ENCODE measurements around the gene PDE3B. TPM values are rescaled to one million over a fixed set of nuclear protein-coding genes. Genes with fewer than 3 reads are reported as not detected.

The PDE3B gene
- total and polyA plus RNA-seq, 9 of the 15 experiments (the other 6 are each of a cell fraction or from before 2014, with no cell fraction given) = 2.3 to 22.5 (median 12.2) TPM

DNA sequence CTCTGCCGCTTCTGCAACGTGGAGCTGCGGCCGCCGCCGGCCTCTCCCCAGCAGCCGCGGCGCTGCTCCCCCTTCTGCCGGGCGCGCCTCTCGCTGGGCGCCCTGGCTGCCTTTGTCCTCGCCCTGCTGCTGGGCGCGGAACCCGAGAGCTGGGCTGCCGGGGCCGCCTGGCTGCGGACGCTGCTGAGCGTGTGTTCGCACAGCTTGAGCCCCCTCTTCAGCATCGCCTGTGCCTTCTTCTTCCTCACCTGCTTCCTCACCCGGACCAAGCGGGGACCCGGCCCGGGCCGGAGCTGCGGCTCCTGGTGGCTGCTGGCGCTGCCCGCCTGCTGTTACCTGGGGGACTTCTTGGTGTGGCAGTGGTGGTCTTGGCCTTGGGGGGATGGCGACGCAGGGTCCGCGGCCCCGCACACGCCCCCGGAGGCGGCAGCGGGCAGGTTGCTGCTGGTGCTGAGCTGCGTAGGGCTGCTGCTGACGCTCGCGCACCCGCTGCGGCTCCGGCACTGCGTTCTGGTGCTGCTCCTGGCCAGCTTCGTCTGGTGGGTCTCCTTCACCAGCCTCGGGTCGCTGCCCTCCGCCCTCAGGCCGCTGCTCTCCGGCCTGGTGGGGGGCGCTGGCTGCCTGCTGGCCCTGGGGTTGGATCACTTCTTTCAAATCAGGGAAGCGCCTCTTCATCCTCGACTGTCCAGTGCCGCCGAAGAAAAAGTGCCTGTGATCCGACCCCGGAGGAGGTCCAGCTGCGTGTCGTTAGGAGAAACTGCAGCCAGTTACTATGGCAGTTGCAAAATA lies 816 bp downstream of the PDE3B start (continued):
- TF ChIP-seq, protein P1, sequence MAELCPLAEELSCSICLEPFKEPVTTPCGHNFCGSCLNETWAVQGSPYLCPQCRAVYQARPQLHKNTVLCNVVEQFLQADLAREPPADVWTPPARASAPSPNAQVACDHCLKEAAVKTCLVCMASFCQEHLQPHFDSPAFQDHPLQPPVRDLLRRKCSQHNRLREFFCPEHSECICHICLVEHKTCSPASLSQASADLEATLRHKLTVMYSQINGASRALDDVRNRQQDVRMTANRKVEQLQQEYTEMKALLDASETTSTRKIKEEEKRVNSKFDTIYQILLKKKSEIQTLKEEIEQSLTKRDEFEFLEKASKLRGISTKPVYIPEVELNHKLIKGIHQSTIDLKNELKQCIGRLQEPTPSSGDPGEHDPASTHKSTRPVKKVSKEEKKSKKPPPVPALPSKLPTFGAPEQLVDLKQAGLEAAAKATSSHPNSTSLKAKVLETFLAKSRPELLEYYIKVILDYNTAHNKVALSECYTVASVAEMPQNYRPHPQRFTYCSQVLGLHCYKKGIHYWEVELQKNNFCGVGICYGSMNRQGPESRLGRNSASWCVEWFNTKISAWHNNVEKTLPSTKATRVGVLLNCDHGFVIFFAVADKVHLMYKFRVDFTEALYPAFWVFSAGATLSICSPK (IDR thresholded peaks at IDR 0.05; ENCODE audit: borderline replicate concordance) = no peak
- TF ChIP-seq KAT7 (CRISPR knock-in tag; IDR thresholded peaks at IDR 0.05; ENCODE audit: borderline replicate concordance) (peak; percentile 88; the same call in 1 of the 2 replicates), CHD1 (IDR thresholded peaks at IDR 0.05; ENCODE audit: low read length) (peak; percentile 24), GABPA (tag; conservative IDR thresholded peaks at IDR 0.05; ENCODE audit: low read depth) (0 out of 2 replicates have a peak, but pooled peaks have one; percentile 2), CSDE1 (IDR thresholded peaks at IDR 0.05) (no peak), YBX1 (IDR thresholded peaks at IDR 0.05) (no peak), TAF1 (IDR thresholded peaks at IDR 0.05; ENCODE audit: control insufficient read depth, extremely low read depth, insufficient read depth, low read length, severe bottlenecking) (peak; percentile 31), FOSL1 (tag; conservative IDR thresholded peaks at IDR 0.05) (no peak), CCNT2 (IDR thresholded peaks at IDR 0.05; ENCODE audit: borderline replicate concordance, extremely low read depth, insufficient read length, low read depth, low read length) (peak; percentile 15), ETV5 (CRISPR knock-in tag; IDR thresholded peaks at IDR 0.05; ENCODE audit: low read depth) (no peak), CBX5 (IDR thresholded peaks at IDR 0.05; ENCODE audit: borderline replicate concordance, low read depth) (no peak), RNF2 (IDR thresholded peaks at IDR 0.05) (peak; percentile 8; the same call in 1 of the 2 replicates), ZNF263 (CRISPR knock-in tag; IDR thresholded peaks at IDR 0.05; ENCODE audit: borderline replicate concordance) (no peak), KDM4B (IDR thresholded peaks at IDR 0.05; ENCODE audit: borderline replicate concordance in 2 of 2, low read depth in 1 of 2) (no peak), KLF10 (CRISPR knock-in tag; IDR thresholded peaks at IDR 0.05) (no peak), SAFB2 (IDR thresholded peaks at IDR 0.05; ENCODE audit: borderline replicate concordance, low read depth, low read length, severe bottlenecking) (no peak)
- TF ChIP-seq, protein P2, sequence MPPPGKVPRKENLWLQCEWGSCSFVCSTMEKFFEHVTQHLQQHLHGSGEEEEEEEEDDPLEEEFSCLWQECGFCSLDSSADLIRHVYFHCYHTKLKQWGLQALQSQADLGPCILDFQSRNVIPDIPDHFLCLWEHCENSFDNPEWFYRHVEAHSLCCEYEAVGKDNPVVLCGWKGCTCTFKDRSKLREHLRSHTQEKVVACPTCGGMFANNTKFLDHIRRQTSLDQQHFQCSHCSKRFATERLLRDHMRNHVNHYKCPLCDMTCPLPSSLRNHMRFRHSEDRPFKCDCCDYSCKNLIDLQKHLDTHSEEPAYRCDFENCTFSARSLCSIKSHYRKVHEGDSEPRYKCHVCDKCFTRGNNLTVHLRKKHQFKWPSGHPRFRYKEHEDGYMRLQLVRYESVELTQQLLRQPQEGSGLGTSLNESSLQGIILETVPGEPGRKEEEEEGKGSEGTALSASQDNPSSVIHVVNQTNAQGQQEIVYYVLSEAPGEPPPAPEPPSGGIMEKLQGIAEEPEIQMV (tag; conservative IDR thresholded peaks at IDR 0.05; ENCODE audit: low read depth) = 0 out of 2 replicates have a peak, but pooled peaks have one; percentile 21
- TF ChIP-seq, protein P3, sequence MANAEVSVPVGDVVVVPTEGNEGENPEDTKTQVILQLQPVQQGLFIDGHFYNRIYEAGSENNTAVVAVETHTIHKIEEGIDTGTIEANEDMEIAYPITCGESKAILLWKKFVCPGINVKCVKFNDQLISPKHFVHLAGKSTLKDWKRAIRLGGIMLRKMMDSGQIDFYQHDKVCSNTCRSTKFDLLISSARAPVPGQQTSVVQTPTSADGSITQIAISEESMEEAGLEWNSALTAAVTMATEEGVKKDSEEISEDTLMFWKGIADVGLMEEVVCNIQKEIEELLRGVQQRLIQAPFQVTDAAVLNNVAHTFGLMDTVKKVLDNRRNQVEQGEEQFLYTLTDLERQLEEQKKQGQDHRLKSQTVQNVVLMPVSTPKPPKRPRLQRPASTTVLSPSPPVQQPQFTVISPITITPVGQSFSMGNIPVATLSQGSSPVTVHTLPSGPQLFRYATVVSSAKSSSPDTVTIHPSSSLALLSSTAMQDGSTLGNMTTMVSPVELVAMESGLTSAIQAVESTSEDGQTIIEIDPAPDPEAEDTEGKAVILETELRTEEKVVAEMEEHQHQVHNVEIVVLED (CRISPR knock-in tag; IDR thresholded peaks at IDR 0.05) = no peak

Measured in K562 (cell line).